ENCODE measurements around the gene GCHFR.

The GCHFR gene

GRCh38 chr15:40766906-40767837 is 3.3 kb downstream of the GCHFR start:
- no peak overlapping the region for H3K4me3 ChIP-seq (ENCODE audit: low read depth, low read length)
- no peak for TF ChIP-seq MYC (IDR thresholded peaks at IDR 0.05; ENCODE audit: low read depth, low read length)
- TF ChIP-seq POLR2A (IDR thresholded peaks at IDR 0.05; ENCODE audit: extremely low read depth, insufficient read length): no peak
- peak; percentile 74 for DNase-seq (ENCODE audit: low read depth)

GRCh38 chr15:40767838-40768500 is 4.1 kb downstream of the GCHFR start:
- no peak overlapping the region for H3K4me3 ChIP-seq (ENCODE audit: low read depth, low read length)
- no peak for DNase-seq (ENCODE audit: low read depth)
- no peak for TF ChIP-seq MYC (IDR thresholded peaks at IDR 0.05; ENCODE audit: low read depth, low read length)
- no peak for TF ChIP-seq CTCF (IDR thresholded peaks at IDR 0.05; ENCODE audit: low read depth, low read length)
- TF ChIP-seq MAX (IDR thresholded peaks at IDR 0.05; ENCODE audit: low read depth, low read length): no peak
- no peak for TF ChIP-seq POLR2A (IDR thresholded peaks at IDR 0.05; ENCODE audit: extremely low read depth, insufficient read length)

- peak; percentile 64 for DNase-seq (ENCODE audit: low read depth)
- TF ChIP-seq POLR2A (IDR thresholded peaks at IDR 0.05; ENCODE audit: extremely low read depth, insufficient read length) (no peak), MAX (IDR thresholded peaks at IDR 0.05; ENCODE audit: low read depth, low read length) (no peak), CTCF (IDR thresholded peaks at IDR 0.05; ENCODE audit: low read depth, low read length) (no peak), MYC (IDR thresholded peaks at IDR 0.05; ENCODE audit: low read depth, low read length) (no peak)
- H3K4me3 ChIP-seq (ENCODE audit: low read depth, low read length): no peak overlapping the region
Observed at GRCh38 chr15:40768521-40769273, 4.8 kb downstream of the GCHFR start.

GRCh38 chr15:40769274-40770146 is 5.6 kb downstream of the GCHFR start, which contains the start of gene C15orf62:
TSS of gene C15orf62 (plus strand) at chr15:40769980. CDS start at chr15:40770496, 516 bp downstream.
- DNase-seq (ENCODE audit: low read depth): peak; percentile 95
- no peak within 1 kb of the TSS for H3K4me3 ChIP-seq (ENCODE audit: low read depth, low read length)
- no peak for TF ChIP-seq POLR2A (IDR thresholded peaks at IDR 0.05; ENCODE audit: extremely low read depth, insufficient read length)
- TF ChIP-seq MYC (IDR thresholded peaks at IDR 0.05; ENCODE audit: low read depth, low read length): peak; percentile 48; the same call in 1 of the 2 replicates
- TF ChIP-seq MAX (IDR thresholded peaks at IDR 0.05; ENCODE audit: low read depth, low read length): peak; percentile 54

GRCh38 chr15:40770147-40770721 is 6.4 kb downstream of the GCHFR start:
- peak; percentile 38 for DNase-seq (ENCODE audit: low read depth)
- no peak overlapping the region for H3K4me3 ChIP-seq (ENCODE audit: low read depth, low read length)
- TF ChIP-seq CTCF (IDR thresholded peaks at IDR 0.05; ENCODE audit: low read depth, low read length) (no peak), MAX (IDR thresholded peaks at IDR 0.05; ENCODE audit: low read depth, low read length) (peak; percentile 53), POLR2A (IDR thresholded peaks at IDR 0.05; ENCODE audit: extremely low read depth, insufficient read length) (no peak)

Measured in NB4 (cell line).